A549 treated with dexamethasone at 1 μM for 4 hours (cell line): ENCODE results near the gene WNK2. TPM values are rescaled to one million over a fixed set of nuclear protein-coding genes. Genes with fewer than 3 reads are reported as not detected.

ENCODE experiments used
- total RNA-seq: library from RNA; stranded (reverse); fragments of 200-300 nt; extraction: Qiagen RNA extraction; gene quantifications from 5 replicates; pipeline ENCODE4 v1.2.3, GENCODE V29; 2022

Gene WNK2
- 4.6 to 7.9 TPM (median 6.8 TPM) in 5 replicates for total RNA-seq

DNA sequence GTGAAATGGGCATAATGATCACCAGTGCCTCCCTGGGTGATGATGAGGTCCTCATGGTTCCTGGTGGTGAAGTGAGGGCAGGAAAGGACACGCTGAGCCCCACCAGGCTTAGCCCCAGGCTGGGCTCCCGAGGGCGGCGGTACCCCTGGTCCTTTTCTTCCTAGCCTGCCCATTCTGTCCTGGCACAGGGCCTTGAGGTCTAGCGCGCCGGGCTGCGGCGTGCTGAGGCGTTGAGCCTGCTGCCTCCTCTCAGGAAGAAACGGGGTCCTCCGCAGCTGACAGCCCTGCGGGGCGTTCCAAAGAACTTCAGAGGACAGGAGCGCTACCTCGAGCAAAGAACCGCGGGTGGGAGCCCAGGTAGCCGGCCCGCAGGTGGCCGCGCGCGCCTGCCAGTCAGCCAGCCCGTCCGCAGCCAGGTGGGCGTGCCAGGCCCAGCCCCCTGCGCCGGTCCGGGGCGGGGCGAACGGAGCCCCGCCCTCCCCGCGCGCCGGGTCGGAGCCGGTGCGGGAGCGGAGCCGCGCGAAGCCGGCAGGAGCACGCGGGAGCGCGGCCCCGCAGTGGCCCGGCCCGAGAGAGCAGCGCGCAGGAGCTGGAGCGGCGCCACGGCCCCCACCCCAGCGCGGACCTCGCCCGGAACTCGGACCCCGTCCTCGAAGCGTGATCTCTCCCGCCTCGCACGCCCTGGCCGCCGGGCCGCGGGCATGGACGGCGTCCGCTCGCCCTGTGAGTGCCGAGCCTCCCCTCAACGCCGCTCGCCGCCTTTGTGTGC lies at the start of gene WNK2:
TSS of gene WNK2 (plus strand) at position 477 of the 769 bp plus-strand sequence. CDS start 791 bp downstream, outside the sequence.

Other genes with a start within 250 kb of the WNK2 start
- 0.15 to 0.21 TPM (median 0.15 TPM) in 5 replicates for gene FGD3, start 236.6 kb upstream of the WNK2 start, total RNA-seq
- gene SUSD3, start 125.4 kb upstream of the WNK2 start, total RNA-seq, result 0.53 to 1.6 TPM (median 1.1 TPM) in 5 replicates
- 44.6 to 60.6 TPM (median 56.6 TPM) in 5 replicates for gene CARD19, start 87.9 kb upstream of the WNK2 start, total RNA-seq
- 70.1 to 98.2 TPM (median 81.2 TPM) in 5 replicates for gene NINJ1, start 49.9 kb upstream of the WNK2 start, total RNA-seq